Ovary (tissue), 9 donors: ENCODE data around the gene MDM2. TPM values are rescaled to one million over a fixed set of nuclear protein-coding genes. Genes with fewer than 3 reads are reported as not detected.

ENCODE experiments used
- DNase-seq, 5 donors: peaks; one replicate each; pipeline ENCODE4 v3.0.0-alpha.2; 2019 to 2020
- H3K27ac ChIP-seq, 2 donors: fragments of 200-600 bp; one replicate each; pipeline versions ENCODE4 v1.5.1 to v1.8.0; 2019 to 2022
- H3K27me3 ChIP-seq: fragments of 200-600 bp; one replicate; pipeline ENCODE4 v1.8.0; 2022
- H3K36me3 ChIP-seq: fragments of 200-600 bp; sonication (generic); one replicate; pipeline ENCODE4 v1.5.1; 2019
- H3K4me1 ChIP-seq: one replicate; pipeline ENCODE4 v1.8.1; 2013; ENCODE audit warnings: mild to moderate bottlenecking, moderate library complexity; ENCODE audit not compliant: insufficient read depth
- H3K4me3 ChIP-seq: fragments of 200-600 bp; sonication (generic); one replicate; pipeline ENCODE4 v1.5.1; 2017
- H3K9me3 ChIP-seq, 2 donors: fragments of 200-600 bp in 1 of 2; sonication (generic) in 1 of 2; one replicate each; pipeline versions ENCODE4 v1.5.1 to v1.8.1; 2013 to 2019; ENCODE audit warnings: mild to moderate bottlenecking in 1 of 2, moderate library complexity in 1 of 2
- CTCF ChIP-seq, 3 donors: fragments of 450-650 bp in 2 of 3; fragments of 200-600 bp in 1 of 3; IDR thresholded peaks; one replicate each; pipeline versions ENCODE4 v1.5.1 to v1.8.0; 2016 to 2022; ENCODE audit warnings: antibody characterized with exemption in 3 of 3, mild to moderate bottlenecking in 1 of 3
- EP300 ChIP-seq: sonication (generic); formaldehyde crosslinking; IDR thresholded peaks from one replicate; pipeline ENCODE4 v1.6.1; 2017; ENCODE audit warnings: antibody characterized with exemption
- POLR2A ChIP-seq: fragments of 450-650 bp; IDR thresholded peaks from one replicate; pipeline ENCODE4 v1.6.1; 2017; ENCODE audit warnings: antibody characterized with exemption, mild to moderate bottlenecking, moderate library complexity
- WGBS, 3 donors: extraction: QIAGEN DNeasy Blood & Tissue Kit in 1 of 3; methylation state at CpG; one replicate each; pipeline versions ENCODE4 v1.1.5 to v1.1.7; 2013 to 2017; 5-methylcytosine and 5-hydroxymethylcytosine counted together
- intact Hi-C, 4 donors: fragments of 100-400 bp; cut with DNase I; formaldehyde crosslinking; loops; one replicate each; pipeline versions ENCODE4 v1.11.0 to v1.15.1; 2022 to 2023
- polyA plus RNA-seq, 2 donors: library from polyadenylated mRNA; stranded (reverse); fragments of 200-250 nt in 1 of 2; fragments of 350-450 nt in 1 of 2; fragmentation: Illumina TruSeq in 1 of 2; extraction: RNeasy Lipid Tissue Mini Kit (QIAGEN cat#74804) in 1 of 2; gene quantifications; one replicate each; pipeline ENCODE4 v1.2.3, GENCODE V29; 2013 to 2014
- total RNA-seq, 7 donors: library from RNA; depleted of rRNA in 2 of 7; stranded (reverse); fragments of >200 nt in 2 of 7; fragmentation: NEBNext Ultra II Directional in 3 of 7; extraction: Animal tissue kit (Norgen Biotek cat#: 25700) in 3 of 7; gene quantifications; one replicate each; pipeline versions ENCODE4 v1.1.0 to v1.2.4, GENCODE V29; 2016 to 2023
- donor health status: DM: no; HTN: no; CAD: no; lungs with moderate emphysema.
- donor health status: DM: no; HTN: no; CAD: no.
- donor health status: Bipolar disorder and iron deficiency.
- donor health status: DM: yes; HTN: yes; CAD: no.
- donor health status: DM: no; HTN: no; CAD: no.
- donor health status: DM: yes; HTN: yes; CAD: no.

MDM2 gene
- total and polyA plus RNA-seq, 9 donors: 14.1 to 101 (median 68.4) TPM

GRCh38 chr12:68768431-68768939 lies 39.5 kb upstream of the MDM2 start:
- no peak for DNase-seq
- intact Hi-C loops: no loop called here
- 84 to 87% (median 85%) methylated on average over 4 of the region's 4 CpGs for WGBS, 3 donors
- Histone ChIP-seq H3K36me3 (no peaks in the 10 kb centered on the region), H3K9me3 (no peaks in the 10 kb centered on the region), H3K27me3 (no peaks in the 10 kb centered on the region), H3K27ac (no peak overlapping the region), H3K4me1 (no peaks in the 10 kb centered on the region), H3K4me3 (no peak overlapping the region)
- TF ChIP-seq CTCF (IDR thresholded peaks at IDR 0.05) (no peak), EP300 (no peak), POLR2A (no peak)

- H3K9me3 ChIP-seq: no peaks in the 10 kb centered on the region
- no peak overlapping the region for H3K4me3 ChIP-seq
- H3K4me1 ChIP-seq: no peaks in the 10 kb centered on the region
- no peak overlapping the region for H3K27ac ChIP-seq
- DNase-seq: no peak
- no peaks in the 10 kb centered on the region for H3K27me3 ChIP-seq
- H3K36me3 ChIP-seq: no peaks in the 10 kb centered on the region
- TF ChIP-seq EP300 (no peak), CTCF (IDR thresholded peaks at IDR 0.05) (no peak), POLR2A (no peak)
- intact Hi-C loops: no loop called here
- 84 to 86% (median 86%) methylated on average over 1 of the region's 1 CpG for WGBS, 3 donors
These were observed 38.0 kb upstream of the MDM2 start for GRCh38 chr12:68769941-68770340.

- Histone ChIP-seq H3K4me1 (no peaks in the 10 kb centered on the region), H3K9me3 (no peaks in the 10 kb centered on the region), H3K36me3 (no peaks in the 10 kb centered on the region), H3K27ac (no peak overlapping the region), H3K27me3 (no peaks in the 10 kb centered on the region), H3K4me3 (no peak overlapping the region)
- 89 to 91% (median 89%) methylated on average over 5 of the region's 5 CpGs for WGBS, 3 donors
- DNase-seq: no peak
- TF ChIP-seq POLR2A: no peak
- no peak for TF ChIP-seq CTCF (IDR thresholded peaks at IDR 0.05)
- no peak for TF ChIP-seq EP300
- intact Hi-C loops: no loop called here
These were observed 36.6 kb upstream of the MDM2 start for GRCh38 chr12:68771223-68771925.

GRCh38 chr12:68772714-68773113 lies 35.3 kb upstream of the MDM2 start:
- intact Hi-C loops: no loop called here
- H3K27me3 ChIP-seq: no peaks in the 10 kb centered on the region
- no peaks in the 10 kb centered on the region for H3K36me3 ChIP-seq
- H3K9me3 ChIP-seq: no peaks in the 10 kb centered on the region
- TF ChIP-seq EP300: no peak
- no peak for TF ChIP-seq POLR2A
- TF ChIP-seq CTCF (IDR thresholded peaks at IDR 0.05): no peak
- no peak overlapping the region for H3K27ac ChIP-seq
- H3K4me1 ChIP-seq: no peaks in the 10 kb centered on the region
- H3K4me3 ChIP-seq: no peak overlapping the region
- WGBS, 3 donors: 82 to 88% (median 86%) methylated on average over 8 of the region's 8 CpGs
- DNase-seq: no peak
